ENCODE data around the gene CATSPER1. TPM values are rescaled to one million over a fixed set of nuclear protein-coding genes. Genes with fewer than 3 reads are reported as not detected.

The CATSPER1 gene
- total and polyA plus RNA-seq, 2 of the 13 experiments (the other 11 are each of a cell fraction or from before 2014, with no cell fraction given), result 0.17 TPM; not detected in 1

DNA sequence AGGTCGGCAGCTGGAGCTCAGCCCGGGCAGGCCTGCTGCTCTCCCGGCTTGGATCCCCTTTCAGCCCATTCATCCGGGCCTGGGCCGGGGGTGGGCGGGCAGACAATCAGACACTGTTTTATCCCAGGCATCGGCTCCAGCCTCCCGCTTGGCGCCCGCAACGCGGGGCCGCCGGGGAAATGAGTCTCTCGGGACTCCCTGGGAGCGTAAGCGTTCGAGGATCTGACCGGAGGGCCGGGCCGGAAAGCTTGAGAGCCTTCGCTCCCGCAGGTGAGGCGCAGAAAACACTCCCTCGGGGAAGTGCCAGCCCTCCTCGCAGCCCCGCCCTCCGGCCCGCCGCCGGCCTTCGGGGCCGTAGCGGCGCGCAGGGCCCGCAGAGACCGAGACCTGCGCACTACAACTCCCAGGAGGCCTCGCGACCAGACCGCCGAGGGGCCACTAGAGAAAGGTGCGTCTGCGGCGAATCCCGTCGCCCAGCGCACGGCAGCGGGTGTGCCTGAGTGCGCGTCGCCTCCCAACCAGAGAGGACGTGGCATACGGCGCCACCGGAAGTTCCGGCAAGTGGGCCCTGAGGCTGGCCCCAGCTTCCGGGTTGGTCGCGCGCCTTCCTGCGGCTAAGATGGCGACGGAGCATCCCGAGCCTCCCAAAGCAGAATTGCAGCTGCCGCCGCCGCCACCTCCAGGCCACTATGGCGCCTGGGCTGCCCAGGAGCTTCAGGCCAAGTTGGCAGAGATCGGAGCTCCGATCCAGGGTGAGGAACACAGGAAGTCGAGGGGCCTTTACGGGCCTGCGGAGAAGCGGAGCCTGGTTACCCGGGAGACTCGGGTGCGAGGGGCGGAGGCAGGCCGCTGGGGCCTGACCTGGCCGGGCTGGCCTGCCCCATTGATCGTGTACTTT lies 25.7 kb upstream of the CATSPER1 start, which contains the start of gene SF3B2 (continued):
- no peak for TF ChIP-seq SOX13 (IDR thresholded peaks at IDR 0.05)
- TF ChIP-seq SOX13 (CRISPR knock-in tag; conservative IDR thresholded peaks at IDR 0.05 in 1 of 2, IDR thresholded peaks at IDR 0.05 in 1 of 2), result no peak; a peak in 2 of 4 replicates
- TF ChIP-seq, protein P1, sequence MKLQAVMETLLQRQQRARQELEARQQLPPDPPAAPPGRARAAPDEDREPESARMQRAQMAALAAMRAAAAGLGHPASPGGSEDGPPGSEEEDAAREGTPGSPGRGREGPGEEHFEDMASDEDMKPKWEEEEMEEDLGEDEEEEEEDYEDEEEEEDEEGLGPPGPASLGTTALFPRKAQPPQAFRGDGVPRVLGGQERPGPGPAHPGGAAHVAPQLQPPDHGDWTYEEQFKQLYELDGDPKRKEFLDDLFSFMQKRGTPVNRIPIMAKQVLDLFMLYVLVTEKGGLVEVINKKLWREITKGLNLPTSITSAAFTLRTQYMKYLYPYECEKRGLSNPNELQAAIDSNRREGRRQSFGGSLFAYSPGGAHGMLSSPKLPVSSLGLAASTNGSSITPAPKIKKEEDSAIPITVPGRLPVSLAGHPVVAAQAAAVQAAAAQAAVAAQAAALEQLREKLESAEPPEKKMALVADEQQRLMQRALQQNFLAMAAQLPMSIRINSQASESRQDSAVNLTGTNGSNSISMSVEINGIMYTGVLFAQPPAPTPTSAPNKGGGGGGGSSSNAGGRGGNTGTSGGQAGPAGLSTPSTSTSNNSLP (IDR thresholded peaks at IDR 0.05; ENCODE audit: low read depth, low read length), result no peak
- TF ChIP-seq TOE1 (CRISPR knock-in tag; IDR thresholded peaks at IDR 0.05), result peak; percentile 69; the same call in 1 of the 2 replicates
- peak; percentile 92; the same call in 1 of the 2 replicates for TF ChIP-seq MTF2 (CRISPR knock-in tag; IDR thresholded peaks at IDR 0.05; ENCODE audit: borderline replicate concordance)
- TF ChIP-seq U2AF1 (optimal IDR thresholded peaks at IDR 0.05; ENCODE audit: low read depth, low read length), result peak; percentile 7
- TF ChIP-seq HOXD1 (CRISPR knock-in tag; IDR thresholded peaks at IDR 0.05), result no peak; the same call in 1 of the 2 replicates
- no peak for TF ChIP-seq NFIC (IDR thresholded peaks at IDR 0.05; ENCODE audit: low read length)
- peak; percentile 53 for TF ChIP-seq ZSCAN9 (CRISPR knock-in tag; IDR thresholded peaks at IDR 0.05; ENCODE audit: borderline replicate concordance)
- TF ChIP-seq ZNF274 (CRISPR knock-in tag; IDR thresholded peaks at IDR 0.05), result no peak
- TF ChIP-seq ZFP41 (CRISPR knock-in tag; IDR thresholded peaks at IDR 0.05; ENCODE audit: borderline replicate concordance), result no peak
- no peak for TF ChIP-seq RARA (CRISPR knock-in tag; IDR thresholded peaks at IDR 0.05)
- no peak for TF ChIP-seq ZNF101 (CRISPR knock-in tag; IDR thresholded peaks at IDR 0.05; ENCODE audit: borderline replicate concordance, low read depth)
- 0 out of 2 replicates have a peak, but pooled peaks have one; percentile 29 for TF ChIP-seq MTA3 (CRISPR knock-in tag; IDR thresholded peaks at IDR 0.05)
- TF ChIP-seq ZSCAN31 (CRISPR knock-in tag; IDR thresholded peaks at IDR 0.05; ENCODE audit: low read depth), result peak; percentile 94
- no peak for TF ChIP-seq ZNF431 (CRISPR knock-in tag; IDR thresholded peaks at IDR 0.05; ENCODE audit: borderline replicate concordance, low read depth)
- TF ChIP-seq SRSF4 (IDR thresholded peaks at IDR 0.05; ENCODE audit: low read depth, low read length, poor library complexity, severe bottlenecking), result no peak
- TF ChIP-seq, protein P2, sequence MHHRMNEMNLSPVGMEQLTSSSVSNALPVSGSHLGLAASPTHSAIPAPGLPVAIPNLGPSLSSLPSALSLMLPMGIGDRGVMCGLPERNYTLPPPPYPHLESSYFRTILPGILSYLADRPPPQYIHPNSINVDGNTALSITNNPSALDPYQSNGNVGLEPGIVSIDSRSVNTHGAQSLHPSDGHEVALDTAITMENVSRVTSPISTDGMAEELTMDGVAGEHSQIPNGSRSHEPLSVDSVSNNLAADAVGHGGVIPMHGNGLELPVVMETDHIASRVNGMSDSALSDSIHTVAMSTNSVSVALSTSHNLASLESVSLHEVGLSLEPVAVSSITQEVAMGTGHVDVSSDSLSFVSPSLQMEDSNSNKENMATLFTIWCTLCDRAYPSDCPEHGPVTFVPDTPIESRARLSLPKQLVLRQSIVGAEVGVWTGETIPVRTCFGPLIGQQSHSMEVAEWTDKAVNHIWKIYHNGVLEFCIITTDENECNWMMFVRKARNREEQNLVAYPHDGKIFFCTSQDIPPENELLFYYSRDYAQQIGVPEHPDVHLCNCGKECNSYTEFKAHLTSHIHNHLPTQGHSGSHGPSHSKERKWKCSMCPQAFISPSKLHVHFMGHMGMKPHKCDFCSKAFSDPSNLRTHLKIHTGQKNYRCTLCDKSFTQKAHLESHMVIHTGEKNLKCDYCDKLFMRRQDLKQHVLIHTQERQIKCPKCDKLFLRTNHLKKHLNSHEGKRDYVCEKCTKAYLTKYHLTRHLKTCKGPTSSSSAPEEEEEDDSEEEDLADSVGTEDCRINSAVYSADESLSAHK (CRISPR knock-in tag; IDR thresholded peaks at IDR 0.05; ENCODE audit: borderline replicate concordance), result no peak
- TF ChIP-seq HOXA3 (CRISPR knock-in tag; IDR thresholded peaks at IDR 0.05), result peak; percentile 95
- TF ChIP-seq ZC3H4 (CRISPR knock-in tag; IDR thresholded peaks at IDR 0.05; ENCODE audit: borderline replicate concordance), result no peak
- TF ChIP-seq, protein P3, sequence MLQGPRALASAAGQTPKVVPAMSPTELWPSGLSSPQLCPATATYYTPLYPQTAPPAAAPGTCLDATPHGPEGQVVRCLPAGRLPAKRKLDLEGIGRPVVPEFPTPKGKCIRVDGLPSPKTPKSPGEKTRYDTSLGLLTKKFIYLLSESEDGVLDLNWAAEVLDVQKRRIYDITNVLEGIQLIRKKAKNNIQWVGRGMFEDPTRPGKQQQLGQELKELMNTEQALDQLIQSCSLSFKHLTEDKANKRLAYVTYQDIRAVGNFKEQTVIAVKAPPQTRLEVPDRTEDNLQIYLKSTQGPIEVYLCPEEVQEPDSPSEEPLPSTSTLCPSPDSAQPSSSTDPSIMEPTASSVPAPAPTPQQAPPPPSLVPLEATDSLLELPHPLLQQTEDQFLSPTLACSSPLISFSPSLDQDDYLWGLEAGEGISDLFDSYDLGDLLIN (CRISPR knock-in tag; IDR thresholded peaks at IDR 0.05; ENCODE audit: borderline replicate concordance), result peak; percentile 59
- 0 out of 2 replicates have a peak, but pooled peaks have one; percentile 23 for TF ChIP-seq ZBTB21 (CRISPR knock-in tag; IDR thresholded peaks at IDR 0.05)
- TF ChIP-seq PRMT3 (CRISPR knock-in tag; IDR thresholded peaks at IDR 0.05; ENCODE audit: borderline replicate concordance, low read depth), result no peak
- peak; percentile 83; the same call in 1 of the 2 replicates for TF ChIP-seq KLF11 (CRISPR knock-in tag; IDR thresholded peaks at IDR 0.05)
- TF ChIP-seq ZNF768 (CRISPR knock-in tag; IDR thresholded peaks at IDR 0.05), result peak; percentile 45; the same call in 1 of the 2 replicates
